ENCODE results near the gene CLEC12A. TPM values are rescaled to one million over a fixed set of nuclear protein-coding genes. Genes with fewer than 3 reads are reported as not detected.

CLEC12A gene
- polyA plus RNA-seq (2012; ENCODE audit: insufficient read depth, insufficient read length, low read depth), result not detected

GRCh38 chr12:9971181-9971580 lies at the start of gene CLEC12A:
Gene CLEC12A (plus strand): TSS chr12:9971409. CDS start chr12:9971597, 188 bp downstream.
- H3K4me1 ChIP-seq, result no peaks in the 10 kb centered on the region

GRCh38 chr12:9922429-9922828 lies 48.8 kb upstream of the CLEC12A start:
- H3K4me1 ChIP-seq, result no peaks in the 10 kb centered on the region
- no peaks in the 10 kb centered on the region for H3K9me3 ChIP-seq
- no peak for DNase-seq
- TF ChIP-seq, protein P1, sequence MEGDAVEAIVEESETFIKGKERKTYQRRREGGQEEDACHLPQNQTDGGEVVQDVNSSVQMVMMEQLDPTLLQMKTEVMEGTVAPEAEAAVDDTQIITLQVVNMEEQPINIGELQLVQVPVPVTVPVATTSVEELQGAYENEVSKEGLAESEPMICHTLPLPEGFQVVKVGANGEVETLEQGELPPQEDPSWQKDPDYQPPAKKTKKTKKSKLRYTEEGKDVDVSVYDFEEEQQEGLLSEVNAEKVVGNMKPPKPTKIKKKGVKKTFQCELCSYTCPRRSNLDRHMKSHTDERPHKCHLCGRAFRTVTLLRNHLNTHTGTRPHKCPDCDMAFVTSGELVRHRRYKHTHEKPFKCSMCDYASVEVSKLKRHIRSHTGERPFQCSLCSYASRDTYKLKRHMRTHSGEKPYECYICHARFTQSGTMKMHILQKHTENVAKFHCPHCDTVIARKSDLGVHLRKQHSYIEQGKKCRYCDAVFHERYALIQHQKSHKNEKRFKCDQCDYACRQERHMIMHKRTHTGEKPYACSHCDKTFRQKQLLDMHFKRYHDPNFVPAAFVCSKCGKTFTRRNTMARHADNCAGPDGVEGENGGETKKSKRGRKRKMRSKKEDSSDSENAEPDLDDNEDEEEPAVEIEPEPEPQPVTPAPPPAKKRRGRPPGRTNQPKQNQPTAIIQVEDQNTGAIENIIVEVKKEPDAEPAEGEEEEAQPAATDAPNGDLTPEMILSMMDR (IDR thresholded peaks at IDR 0.05; ENCODE audit: low read depth, low read length), result no peak
- no peaks in the 10 kb centered on the region for H3K36me3 ChIP-seq
- no peak overlapping the region for H3K4me3 ChIP-seq (ENCODE audit: low read depth, low read length)
- no peaks in the 10 kb centered on the region for H3K27me3 ChIP-seq

More at GRCh38 chr12:9971181-9971580, at the start of gene CLEC12A:
- Histone ChIP-seq H3K27me3 (no peaks in the 10 kb centered on the region), H3K36me3 (no peaks in the 10 kb centered on the region), H3K4me3 (ENCODE audit: low read depth, low read length) (no peak within 1 kb of the TSS), H3K9me3 (no peaks in the 10 kb centered on the region)
- TF ChIP-seq, protein P1 (IDR thresholded peaks at IDR 0.05; ENCODE audit: low read depth, low read length), result no peak
- no peak for DNase-seq

DNA sequence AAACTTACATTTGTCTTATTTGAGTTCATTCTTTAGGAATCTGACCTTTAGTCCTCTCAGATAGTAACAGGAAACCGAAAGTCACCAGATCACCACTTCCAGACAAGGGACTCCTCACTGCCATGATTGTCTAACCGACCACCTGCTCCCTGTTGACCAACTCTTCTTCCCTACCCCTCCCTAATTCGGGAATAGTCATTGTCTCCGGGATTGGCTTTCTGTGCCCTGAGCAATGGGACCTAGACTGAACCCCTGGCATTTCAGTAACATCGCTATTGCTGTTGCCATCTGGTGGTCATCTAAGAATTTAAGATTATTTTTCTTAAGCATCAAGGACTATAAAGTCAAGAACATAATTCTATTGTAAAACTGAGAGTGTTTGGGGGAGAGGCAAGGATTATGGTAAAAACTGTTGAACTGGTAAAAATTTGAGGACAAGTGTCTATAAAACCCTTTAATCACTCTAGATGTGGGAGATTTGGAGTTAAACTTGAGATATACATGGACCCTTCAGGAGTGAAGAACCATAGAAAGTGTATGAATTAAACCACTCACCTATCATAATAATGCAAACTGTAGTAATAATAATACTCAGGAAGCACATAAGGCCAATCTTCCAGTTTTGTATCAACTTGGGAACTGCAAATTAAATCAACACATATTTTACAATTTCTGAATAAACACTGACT lies 45.4 kb upstream of the CLEC12A start:
- Histone ChIP-seq H3K4me3 (ENCODE audit: low read depth, low read length) (no peak overlapping the region), H3K4me1 (no peaks in the 10 kb centered on the region), H3K9me3 (no peaks in the 10 kb centered on the region), H3K27me3 (peaks cover 5% of the 10 kb centered on the region; the same call in 1 of the 2 replicates), H3K36me3 (no peaks in the 10 kb centered on the region)
- no peak for DNase-seq
- TF ChIP-seq, protein P1 (IDR thresholded peaks at IDR 0.05; ENCODE audit: low read depth, low read length), result peak; percentile 49

- H3K4me3 ChIP-seq (ENCODE audit: low read depth, low read length), result no peak overlapping the region
Measured at GRCh38 chr12:9926876-9927275, 44.3 kb upstream of the CLEC12A start.

GRCh38 chr12:9928607-9929006 lies 42.6 kb upstream of the CLEC12A start:
- Histone ChIP-seq H3K36me3 (no peaks in the 10 kb centered on the region), H3K4me3 (ENCODE audit: low read depth, low read length) (no peak overlapping the region), H3K4me1 (no peaks in the 10 kb centered on the region), H3K9me3 (no peaks in the 10 kb centered on the region), H3K27me3 (peaks cover 9% of the 10 kb centered on the region; the same call in 1 of the 2 replicates)
- TF ChIP-seq, protein P1 (IDR thresholded peaks at IDR 0.05; ENCODE audit: low read depth, low read length), result no peak
- no peak for DNase-seq

More at GRCh38 chr12:9926876-9927275, 44.3 kb upstream of the CLEC12A start:
- Histone ChIP-seq H3K36me3 (no peaks in the 10 kb centered on the region), H3K9me3 (no peaks in the 10 kb centered on the region), H3K4me1 (no peaks in the 10 kb centered on the region), H3K27me3 (peaks cover 9% of the 10 kb centered on the region; the same call in 1 of the 2 replicates)
- TF ChIP-seq, protein P1 (IDR thresholded peaks at IDR 0.05; ENCODE audit: low read depth, low read length), result no peak
- no peak for DNase-seq

DNA sequence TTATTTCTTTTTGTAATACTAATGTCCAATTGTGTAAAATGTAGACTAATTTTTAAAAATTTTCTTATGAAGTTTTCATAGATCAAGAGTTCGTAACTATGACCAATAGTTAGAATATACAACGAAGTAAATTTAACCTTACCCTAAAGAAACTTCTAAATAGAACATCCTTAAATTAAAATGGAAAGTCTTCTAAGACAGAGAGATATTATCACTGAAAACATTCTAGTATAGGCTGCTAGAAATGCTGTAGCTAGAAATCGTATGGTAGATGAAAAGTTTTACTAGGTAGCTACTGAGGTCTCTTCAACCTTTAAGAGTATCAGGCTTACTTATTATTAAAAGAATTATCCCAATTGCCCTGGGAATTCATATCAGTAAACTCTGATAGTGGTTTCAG lies 40.0 kb upstream of the CLEC12A start:
- no peak for DNase-seq
- no peaks in the 10 kb centered on the region for H3K4me1 ChIP-seq
- no peaks in the 10 kb centered on the region for H3K36me3 ChIP-seq

More for the DNA sequence above, 40.0 kb upstream of the CLEC12A start:
- H3K9me3 ChIP-seq, result no peaks in the 10 kb centered on the region
- H3K4me3 ChIP-seq (ENCODE audit: low read depth, low read length), result no peak overlapping the region
- TF ChIP-seq, protein P1 (IDR thresholded peaks at IDR 0.05; ENCODE audit: low read depth, low read length), result no peak
- peaks cover 14% of the 10 kb centered on the region for H3K27me3 ChIP-seq

Data from BE2C (cell line).